NB4 (cell line): Measurements from ENCODE around the gene ABLIM2.

Experiments
- CTCF ChIP-seq: IDR thresholded peaks from one replicate; pipeline ENCODE4 v1.5.1; 2012; ENCODE audit warnings: low read depth, low read length
- MAX ChIP-seq: IDR thresholded peaks from 2 replicates; pipeline ENCODE4 v1.6.1; 2011; ENCODE audit warnings: low read depth, low read length
- MYC ChIP-seq: IDR thresholded peaks from 2 replicates; pipeline ENCODE4 v1.6.1; 2011; ENCODE audit warnings: low read depth, low read length
- POLR2A ChIP-seq: IDR thresholded peaks from 2 replicates; pipeline ENCODE4 v1.6.1; 2011; ENCODE audit warnings: mild to moderate bottlenecking; ENCODE audit not compliant: insufficient read length; ENCODE audit errors: extremely low read depth

- TF ChIP-seq POLR2A (no peak), MAX (no peak), CTCF (no peak), MYC (no peak)
Measured at GRCh38 chr4:8140915-8141314, 17.7 kb downstream of the ABLIM2 start.
